DMS 273 (cell line): ENCODE data around the gene SUMO3.
A peak's percentile ranks its signal among the peaks of the same experiment; 100 is the strongest.
"Not testable (repeated sequence)": the region's sequence is repeated elsewhere in the genome, so short reads cannot be mapped to it uniquely, and the experiment has no call there.

Source experiments
- DNase-seq: peaks from one replicate; lab custom pipeline; 2025; ENCODE audit not compliant: unreplicated experiment; lab: John Stamatoyannopoulos, UW

Gene SUMO3

DNA sequence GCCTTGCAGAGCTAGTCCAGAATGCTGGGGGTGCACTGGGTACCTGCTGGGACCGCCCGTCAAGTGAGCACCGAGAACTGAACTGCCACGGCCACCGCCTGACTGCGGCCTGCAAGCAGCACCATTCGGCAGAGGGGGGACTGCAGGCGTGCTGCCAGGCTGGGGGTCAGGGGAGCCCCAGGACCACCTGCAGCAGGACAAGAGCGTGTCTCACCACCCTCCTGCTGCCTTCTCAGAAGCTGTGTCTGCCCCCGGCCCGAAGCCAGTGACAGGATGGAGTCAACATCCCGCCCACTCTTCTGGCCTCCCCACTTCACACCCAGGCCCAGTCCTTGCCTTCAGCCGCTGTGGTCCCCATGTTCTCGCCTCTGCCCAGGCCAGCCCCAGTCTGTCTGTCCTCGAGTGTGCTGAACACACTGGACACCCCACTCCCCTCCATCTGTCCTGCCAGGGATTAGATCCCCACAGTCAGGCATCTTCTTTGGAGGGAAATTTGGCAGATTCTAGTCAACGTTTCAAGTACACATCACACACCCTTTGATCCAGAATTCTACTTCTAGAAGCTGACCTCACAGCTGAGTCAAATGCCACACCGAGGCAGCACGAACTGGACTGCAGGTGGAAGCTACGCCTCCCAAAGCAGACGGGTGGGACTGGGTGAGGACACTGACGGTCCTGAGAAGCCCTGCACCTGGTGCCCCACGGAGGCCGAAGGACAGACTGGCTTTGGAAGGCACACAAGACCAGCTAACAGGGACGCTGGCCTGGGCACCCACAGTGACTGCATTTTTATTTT is 29.6 kb upstream of the SUMO3 start:
- DNase-seq: no peak

DNA sequence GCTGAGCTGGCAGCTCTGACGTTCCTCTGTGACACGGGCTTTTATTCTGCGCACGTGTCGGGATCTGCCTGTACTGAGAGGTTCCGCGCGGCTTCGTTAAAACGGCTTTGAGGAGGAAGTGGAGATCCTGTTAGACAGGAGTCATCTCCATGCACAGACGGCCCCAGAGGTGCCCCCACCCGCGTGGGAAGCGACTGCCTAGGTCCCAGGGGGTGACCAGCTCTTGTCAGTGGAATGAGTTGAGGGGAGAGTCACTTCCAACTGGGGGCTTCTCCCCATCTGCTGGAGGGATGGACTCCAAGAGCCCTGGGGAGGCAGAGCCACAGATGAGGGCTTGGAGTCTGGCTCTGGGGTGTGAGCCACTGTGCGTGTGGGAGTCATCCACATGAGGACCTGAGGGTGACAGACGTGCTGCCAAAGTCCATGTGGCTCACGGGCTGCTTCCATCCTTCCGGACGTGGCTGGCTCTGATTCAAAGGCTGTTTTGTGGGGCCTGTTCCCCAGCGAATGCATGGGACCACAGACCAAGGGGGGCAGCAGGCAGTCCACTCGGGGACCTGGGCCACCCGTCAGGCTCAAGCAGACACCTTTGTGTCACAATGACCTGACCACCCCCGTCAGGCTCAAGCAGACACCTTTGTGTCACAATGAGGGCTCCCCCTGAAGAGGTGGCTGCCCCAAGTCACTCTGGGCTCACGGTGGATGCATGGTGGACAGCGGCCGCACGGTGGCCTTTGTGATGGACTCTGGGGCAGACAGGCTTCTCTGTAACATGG is 28.8 kb upstream of the SUMO3 start:
- DNase-seq: peak; percentile 59

GRCh38 chr21:44846224-44846484 is 28.3 kb upstream of the SUMO3 start:
- no peak for DNase-seq

DNA sequence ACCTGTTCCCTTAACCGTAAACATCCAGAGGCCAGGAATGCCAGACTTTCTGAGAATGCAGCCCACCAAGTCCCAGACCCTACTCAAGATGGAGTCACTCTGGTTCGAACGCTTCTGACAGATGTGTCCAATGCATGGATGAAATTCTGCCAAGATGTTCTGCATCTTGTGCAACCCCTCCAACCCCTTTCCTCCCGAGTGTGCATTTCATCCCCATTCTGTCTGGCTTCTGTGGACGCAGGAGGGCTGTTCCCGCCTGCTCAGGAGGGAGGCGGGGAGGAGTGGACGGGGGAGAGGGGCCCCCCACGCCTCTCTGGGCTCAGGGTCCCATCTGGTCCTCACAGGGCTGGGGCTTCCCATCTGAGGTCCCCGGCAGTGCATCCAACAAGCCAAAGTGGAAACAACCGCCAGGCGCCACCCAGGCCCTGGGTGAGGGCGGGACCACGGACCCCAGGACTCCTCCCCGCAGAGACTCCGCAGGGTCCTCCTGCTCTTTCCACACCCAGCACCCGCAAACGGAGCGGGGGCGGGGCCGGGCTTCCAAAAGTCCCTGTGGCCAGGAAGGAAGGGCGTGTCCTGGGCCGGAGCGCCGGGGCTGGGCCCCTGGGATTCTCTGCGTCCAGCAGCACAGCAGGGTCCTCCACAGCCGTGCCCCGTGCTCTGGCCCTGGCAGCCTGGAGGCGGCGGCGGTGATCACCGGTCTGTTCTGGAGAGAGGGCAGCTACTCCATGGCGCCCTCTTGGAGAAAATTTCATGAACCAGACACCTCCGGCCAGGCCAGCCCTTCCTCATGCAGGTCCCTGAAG is 27.8 kb upstream of the SUMO3 start:
- peak; percentile 87 for DNase-seq

- no peak for DNase-seq
Observed at GRCh38 chr21:44844256-44844655, 26.4 kb upstream of the SUMO3 start.

DNA sequence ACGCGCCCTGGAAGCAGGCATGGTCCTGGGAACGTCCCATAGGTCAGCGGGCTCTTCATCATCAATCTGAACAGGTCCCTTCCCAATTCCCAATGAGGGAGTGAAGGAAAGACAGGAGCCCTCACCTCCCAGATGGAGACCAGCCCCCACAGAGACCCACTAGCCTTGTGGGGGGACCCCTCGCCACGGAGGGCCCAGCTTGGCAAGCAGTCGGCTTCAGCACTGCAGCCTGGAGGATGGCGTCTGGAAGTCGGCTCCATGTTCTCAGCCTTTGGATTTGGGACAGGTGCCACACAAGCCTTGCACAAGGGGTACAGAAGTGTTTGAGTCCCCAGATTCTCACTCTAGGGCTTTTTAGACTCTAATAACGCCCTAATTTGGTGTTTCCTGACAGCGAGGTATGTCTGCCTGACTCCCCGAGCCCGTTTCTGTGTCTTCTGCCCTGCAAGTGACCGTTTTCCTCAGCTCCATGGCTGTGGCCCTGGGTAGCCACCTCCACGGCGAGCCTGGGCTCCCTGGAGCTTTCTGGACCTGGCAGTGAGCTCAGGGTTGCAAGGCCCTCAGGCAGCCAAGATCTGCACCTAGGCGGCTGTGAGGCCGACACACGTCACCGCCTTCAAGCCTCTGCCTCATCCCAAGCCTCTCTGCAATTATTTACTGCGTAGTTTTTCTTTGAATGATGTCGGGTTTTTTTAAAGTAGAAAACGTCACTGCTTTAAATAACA is 25.0 kb upstream of the SUMO3 start:
- no peak for DNase-seq

DNA sequence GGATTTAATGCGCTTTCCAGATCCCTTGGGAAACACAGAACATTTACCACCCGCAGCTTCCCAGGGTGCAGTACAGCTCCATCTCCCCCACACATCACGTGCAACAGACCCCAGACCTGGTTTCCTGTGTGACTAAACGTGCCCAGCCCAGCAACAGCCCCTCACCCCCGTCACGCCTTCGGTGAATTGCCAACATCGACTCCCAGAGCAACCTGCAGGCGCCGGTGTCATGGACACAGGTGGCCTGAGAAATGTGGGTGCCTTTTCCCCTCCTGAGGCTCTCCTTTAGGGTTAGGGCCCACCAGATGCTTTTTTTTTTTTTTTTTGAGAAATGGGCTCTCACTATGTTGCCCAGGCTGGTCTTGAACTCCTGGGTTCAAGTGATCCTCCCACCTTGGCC is 24.2 kb upstream of the SUMO3 start:
- no peak for DNase-seq

DNA sequence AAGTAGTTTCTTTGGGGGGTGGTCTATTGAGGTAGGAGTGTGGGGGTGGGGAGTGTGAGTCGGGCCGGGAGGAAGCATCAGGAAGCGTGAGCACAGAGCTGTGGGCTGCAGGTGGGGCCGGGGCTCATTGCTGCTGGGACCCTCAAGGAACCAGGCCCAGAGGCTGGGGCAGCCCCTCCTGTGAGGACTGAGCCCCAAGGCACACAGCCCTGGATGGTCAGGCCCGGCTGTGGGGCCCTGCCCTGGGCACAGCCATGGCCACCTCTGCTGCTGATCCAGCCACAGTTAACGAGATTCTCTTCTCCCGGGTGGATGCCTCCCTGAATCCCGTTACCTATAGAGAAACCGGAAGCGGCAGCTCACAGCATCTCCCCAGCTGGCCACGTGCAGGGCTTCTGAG is 22.9 kb upstream of the SUMO3 start:
- DNase-seq: no peak

GRCh38 chr21:44838951-44839350 is 21.1 kb upstream of the SUMO3 start:
- no peak for DNase-seq

DNA sequence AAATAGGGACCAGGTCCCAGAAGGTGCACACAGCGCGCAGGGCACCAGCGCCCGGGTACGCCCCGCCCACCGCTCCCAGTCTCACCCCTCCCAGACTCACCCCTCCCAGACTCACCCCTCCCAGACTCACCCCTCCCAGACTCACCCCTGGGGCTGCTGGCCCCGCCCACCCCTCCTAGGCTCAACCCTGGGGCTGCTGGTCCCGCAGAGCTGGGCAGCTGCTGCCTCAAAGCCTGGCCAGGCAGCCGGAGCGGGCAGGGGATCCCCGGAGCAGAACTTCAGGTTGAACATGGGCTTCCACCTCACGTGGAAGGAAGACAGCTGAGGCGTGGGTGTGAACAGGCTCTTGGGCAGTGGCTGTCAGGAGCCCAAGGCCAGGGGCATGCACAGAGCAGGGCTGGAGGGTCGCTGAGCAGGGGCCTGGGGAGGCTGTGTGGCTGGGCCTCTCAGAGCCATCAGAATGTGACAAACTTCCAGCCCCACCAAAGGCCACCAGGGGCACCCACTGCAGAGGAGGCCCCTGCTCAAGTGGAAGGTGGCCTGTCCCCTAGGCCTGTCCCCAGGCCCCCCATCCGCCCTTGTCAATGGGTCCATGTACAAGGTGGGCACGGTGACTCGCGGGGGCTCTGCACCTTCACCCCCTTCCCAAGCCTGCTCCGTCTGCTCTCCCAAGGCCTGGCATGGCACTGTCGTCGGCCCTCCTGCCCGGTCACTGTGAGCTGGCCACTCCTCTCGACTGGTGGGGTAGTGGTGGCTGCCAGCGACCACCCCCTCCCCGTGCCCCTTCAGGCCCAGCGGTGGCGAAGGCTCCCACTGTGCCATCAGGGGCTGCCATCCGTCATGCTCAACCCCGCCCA is 20.4 kb upstream of the SUMO3 start:
- no peak for DNase-seq

- peak; percentile 20 for DNase-seq
Observed at GRCh38 chr21:44837537-44837936, 19.7 kb upstream of the SUMO3 start.

GRCh38 chr21:44836666-44837471 is 19.0 kb upstream of the SUMO3 start:
- DNase-seq: peak; percentile 79

DNA sequence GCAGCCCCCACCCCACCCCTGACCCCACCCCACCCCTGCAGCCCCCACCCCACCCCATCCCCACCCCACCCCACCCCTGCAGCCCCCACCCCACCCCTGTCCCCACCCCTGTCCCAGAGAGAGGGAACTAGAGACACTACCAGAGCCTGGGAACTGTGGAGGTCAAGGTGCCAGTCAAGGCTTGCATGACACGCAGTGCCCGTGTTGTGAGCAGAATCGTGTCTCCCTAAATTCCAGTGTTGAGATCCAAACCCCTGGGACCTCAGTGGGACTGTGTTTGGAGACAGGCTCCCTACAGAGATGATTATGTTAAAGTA is 18.4 kb upstream of the SUMO3 start:
- no peak for DNase-seq

- DNase-seq: no peak
Observed at GRCh38 chr21:44835647-44835973, 17.7 kb upstream of the SUMO3 start.

DNA sequence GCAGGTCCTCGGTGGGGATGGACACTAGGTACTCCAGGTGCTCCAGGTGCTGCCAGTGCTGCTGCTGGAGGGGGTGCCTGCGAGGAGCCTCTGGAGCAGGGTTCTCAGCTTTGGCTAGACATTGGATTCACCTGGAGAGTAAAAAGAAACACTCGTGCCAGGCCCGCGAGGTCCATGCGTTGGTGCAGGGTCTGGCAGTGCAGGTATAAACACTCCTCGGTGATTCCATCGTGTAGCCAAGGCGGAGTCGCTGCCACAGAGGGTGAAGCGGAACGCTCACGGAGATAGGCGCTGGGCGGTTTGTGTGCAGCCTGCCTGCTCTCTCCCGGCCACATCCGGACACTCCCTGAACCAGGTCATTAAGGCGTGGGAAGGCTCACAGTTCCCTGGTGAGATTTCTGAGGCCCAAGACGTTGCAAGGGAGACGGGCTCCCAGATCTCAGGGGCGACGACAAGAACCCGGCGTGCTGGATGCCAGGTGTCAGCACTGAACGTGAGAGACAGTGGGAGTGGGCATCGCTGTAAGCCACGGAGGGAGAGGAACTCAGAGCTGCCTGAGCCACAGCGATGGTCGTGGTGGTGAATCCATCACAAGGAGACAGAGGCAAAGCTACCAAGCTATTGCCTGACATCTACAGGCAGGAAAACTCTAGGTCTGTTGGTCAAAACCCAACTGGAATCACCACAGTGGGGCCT is 17.2 kb upstream of the SUMO3 start:
- no peak for DNase-seq

DNA sequence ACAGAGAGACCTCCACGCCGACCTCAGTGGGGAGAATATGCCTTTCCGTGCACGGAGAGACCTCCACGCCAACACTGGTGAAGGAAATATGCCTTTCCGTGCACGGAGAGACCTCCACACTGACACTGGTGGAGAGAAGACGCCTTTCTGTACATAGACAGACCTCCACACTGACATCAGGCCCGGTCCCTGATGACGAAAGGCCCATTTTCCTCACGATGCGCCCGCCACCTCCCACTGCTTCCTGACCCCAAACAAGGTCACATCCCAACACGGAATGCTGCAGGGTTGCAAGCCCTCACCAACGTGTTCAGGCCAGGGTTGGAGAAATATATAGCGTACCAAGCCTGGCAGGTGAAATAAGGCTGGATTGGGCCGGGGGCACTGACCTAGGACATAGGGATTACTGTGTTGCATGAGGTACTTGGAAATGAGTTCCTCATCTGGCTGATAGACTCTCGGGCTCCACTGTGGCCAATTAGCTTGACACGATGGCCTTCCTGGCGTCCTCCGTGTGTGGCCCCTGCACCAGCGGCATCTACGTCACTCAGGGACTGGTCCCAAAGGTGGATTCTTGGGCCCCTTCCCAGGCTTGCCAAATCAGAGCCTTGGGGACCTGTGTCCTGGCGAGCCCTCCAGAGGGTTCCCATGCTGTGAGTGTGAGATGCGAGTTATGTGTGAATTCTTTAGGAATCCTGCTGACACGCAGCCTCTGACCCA is 16.5 kb upstream of the SUMO3 start:
- DNase-seq: no peak

DNA sequence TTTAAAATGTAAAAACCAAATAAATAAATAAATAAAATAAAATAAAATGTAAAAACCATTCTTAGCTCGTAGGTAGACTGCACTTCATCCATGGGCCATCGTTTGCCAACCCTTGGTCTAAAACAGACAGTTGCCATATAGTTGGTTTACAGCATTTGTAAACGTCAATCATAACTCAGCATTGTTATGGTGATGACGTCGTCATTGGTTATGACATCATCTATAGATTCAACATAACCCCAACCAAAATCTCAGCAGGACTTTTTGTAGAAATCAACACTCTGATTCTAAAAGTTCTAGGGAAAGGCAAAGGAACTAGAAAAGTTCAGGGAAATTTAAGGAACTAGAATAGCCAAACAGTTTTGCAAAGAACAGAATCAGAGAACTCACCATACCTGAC is 15.8 kb upstream of the SUMO3 start:
- no peak for DNase-seq

DNA sequence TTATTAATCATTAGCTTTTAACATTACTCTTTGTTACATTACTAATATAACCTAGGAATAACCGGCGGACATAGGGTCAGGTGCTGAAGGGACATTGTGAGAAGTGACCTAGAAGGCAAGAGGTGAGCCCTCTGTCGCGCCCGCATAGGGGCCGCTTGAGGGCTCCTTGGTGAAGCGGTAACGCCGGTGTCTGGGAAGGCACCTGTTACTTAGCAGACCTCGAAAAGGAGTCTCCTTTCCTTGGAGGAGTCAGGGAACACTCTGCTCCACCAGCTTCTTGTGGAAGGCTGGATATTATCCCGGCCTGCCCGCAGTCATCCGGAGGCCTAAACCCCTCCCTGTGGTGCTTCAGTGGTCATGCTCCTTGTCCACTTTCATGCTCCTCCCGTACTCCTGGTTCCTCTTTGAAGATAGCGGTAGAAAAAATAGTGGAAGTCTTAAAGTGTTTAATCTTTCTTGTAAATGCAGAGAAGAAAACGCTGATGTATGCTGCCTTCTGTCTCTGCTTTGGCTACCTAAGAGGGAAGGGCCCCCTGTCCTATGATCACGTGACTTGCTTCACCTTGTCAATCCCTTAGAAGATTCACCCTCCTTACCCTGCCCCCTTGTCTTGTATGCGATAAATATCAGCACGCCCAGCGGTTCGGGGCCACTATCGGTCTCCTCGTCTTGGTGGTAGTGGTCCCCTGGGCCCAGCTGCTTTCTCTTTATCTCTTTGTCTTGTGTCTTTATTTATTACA is 14.8 kb upstream of the SUMO3 start:
- DNase-seq: not testable (repeated sequence)
